Astrocyte (in vitro differentiated cells and primary cell): ENCODE data around the gene FCN3. TPM values are rescaled to one million over a fixed set of nuclear protein-coding genes. Genes with fewer than 3 reads are reported as not detected.
"Not testable (repeated sequence)": the region's sequence is repeated elsewhere in the genome, so short reads cannot be mapped to it uniquely, and the experiment has no call there.

ENCODE experiments used
- DNase-seq: peaks from one replicate; pipeline ENCODE4 v3.0.0-alpha.2; 2010; ENCODE audit warnings: low read depth
- FAIRE-seq: peaks from 2 replicates; lab custom pipeline; 2011; peaks lifted over from hg19 to GRCh38; lab: Jason Lieb, UNC
- H2AFZ ChIP-seq: 2 replicates; pipeline ENCODE4 v1.6.0; 2012; ENCODE audit warnings: low read depth, low read length, inconsistent platforms
- H3K27ac ChIP-seq: 2 replicates; pipeline ENCODE4 v1.5.1; 2011; ENCODE audit warnings: low read depth, low read length, inconsistent platforms
- H3K27me3 ChIP-seq: 2 replicates; pipeline ENCODE4 v1.6.0; 2011; ENCODE audit warnings: low read length, inconsistent platforms; ENCODE audit not compliant: insufficient read depth
- H3K36me3 ChIP-seq: 2 replicates; pipeline ENCODE4 v1.5.1; 2011; ENCODE audit warnings: low read length, inconsistent platforms; ENCODE audit not compliant: insufficient read depth
- H3K4me1 ChIP-seq: 2 replicates; pipeline ENCODE4 v1.5.1; 2011; ENCODE audit warnings: low read length, inconsistent platforms; ENCODE audit not compliant: insufficient read depth
- H3K4me2 ChIP-seq: 2 replicates; pipeline ENCODE4 v1.6.0; 2012; ENCODE audit warnings: low read length, inconsistent platforms
- H3K4me3 ChIP-seq: 2 replicates; pipeline ENCODE4 v1.5.1; 2011; ENCODE audit warnings: low read depth, mild to moderate bottlenecking, low read length, inconsistent platforms; ENCODE audit not compliant: insufficient read depth
- H3K79me2 ChIP-seq: 2 replicates; pipeline ENCODE4 v1.6.0; 2012; ENCODE audit warnings: mild to moderate bottlenecking, low read length, inconsistent platforms; ENCODE audit not compliant: insufficient read depth
- H3K9ac ChIP-seq: 2 replicates; pipeline ENCODE4 v1.6.0; 2012; ENCODE audit warnings: mild to moderate bottlenecking, low read length, inconsistent platforms
- H3K9me3 ChIP-seq: 2 replicates; pipeline ENCODE4 v1.5.1; 2012; ENCODE audit warnings: low read depth, mild to moderate bottlenecking, low read length, inconsistent platforms; ENCODE audit not compliant: insufficient read depth
- H4K20me1 ChIP-seq: 2 replicates; pipeline ENCODE4 v1.6.0; 2012; ENCODE audit warnings: low read length, inconsistent platforms; ENCODE audit not compliant: insufficient read depth
- H3K27ac Mint-ChIP-seq: one replicate; pipeline ENCODE4 v1.8.0; 2021; ENCODE audit warnings: mild to moderate bottlenecking, mixed read lengths; ENCODE audit not compliant: unreplicated experiment
- H3K27me3 Mint-ChIP-seq: one replicate; pipeline ENCODE4 v1.8.0; 2021; ENCODE audit warnings: low read depth, mixed read lengths; ENCODE audit not compliant: unreplicated experiment
- H3K36me3 Mint-ChIP-seq: one replicate; pipeline ENCODE4 v1.8.0; 2021; ENCODE audit warnings: low read depth, mixed read lengths; ENCODE audit not compliant: unreplicated experiment
- H3K4me1 Mint-ChIP-seq: one replicate; pipeline ENCODE4 v1.8.0; 2021; ENCODE audit warnings: low read depth, mixed read lengths; ENCODE audit not compliant: unreplicated experiment
- H3K4me3 Mint-ChIP-seq: one replicate; pipeline ENCODE4 v1.8.0; 2021; ENCODE audit warnings: mild to moderate bottlenecking, moderate library complexity, mixed read lengths; ENCODE audit not compliant: unreplicated experiment
- H3K9me3 Mint-ChIP-seq: one replicate; pipeline ENCODE4 v1.8.0; 2021; ENCODE audit warnings: mild to moderate bottlenecking, mixed read lengths; ENCODE audit not compliant: unreplicated experiment
- EZH2 ChIP-seq: IDR thresholded peaks from 2 replicates; pipeline ENCODE4 v1.6.1; 2012; ENCODE audit warnings: mild to moderate bottlenecking, low read length, inconsistent platforms; ENCODE audit not compliant: insufficient read depth
- total RNA-seq: library from RNA; stranded (reverse); gene quantifications from 2 replicates; pipeline ENCODE4 v1.2.1, GENCODE V29; 2021
- TF ChIP-seq, protein P1 (sequence below): IDR thresholded peaks from 2 replicates; pipeline ENCODE4 v1.5.1; 2011; ENCODE audit warnings: low read depth, mild to moderate bottlenecking, inconsistent platforms, low read length, moderate library complexity; ENCODE audit not compliant: insufficient read depth

The FCN3 gene
- total RNA-seq, 1 donor from 2014 or later = not detected

DNA sequence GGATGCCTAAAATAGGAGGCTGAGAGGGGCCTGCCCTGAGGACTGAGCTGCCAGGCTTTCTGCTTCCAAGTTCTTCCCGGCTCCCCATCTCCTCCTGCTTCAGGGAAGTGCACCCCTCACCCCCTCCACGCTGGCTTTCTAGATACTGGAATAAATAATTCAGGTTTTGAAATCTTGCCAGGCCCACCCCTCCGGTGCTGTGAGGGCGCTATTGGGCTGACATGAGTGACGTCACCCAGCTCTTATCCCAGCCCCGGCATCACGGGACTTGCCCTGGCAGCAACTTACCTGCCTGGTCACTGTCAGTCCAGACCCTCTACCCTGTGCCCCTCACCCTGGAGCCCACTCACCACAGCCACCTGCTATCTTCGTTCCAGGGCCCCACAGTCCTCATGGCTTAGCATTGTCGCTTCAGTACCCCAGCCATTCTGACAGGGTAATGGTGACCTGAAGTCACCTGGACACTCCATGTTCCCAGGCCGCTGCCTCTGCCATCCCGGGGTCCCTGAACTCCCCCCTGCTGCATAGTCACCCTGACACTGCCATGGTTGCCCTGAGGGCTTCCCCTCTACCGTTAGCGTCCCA is 17.0 kb upstream of the FCN3 start:
- peaks cover 8% of the 10 kb centered on the region for H3K27me3 ChIP-seq
- peak overlapping the region; percentile 84 for H2AFZ ChIP-seq
- FAIRE-seq (no peak), DNase-seq (peak; percentile 56)
- H3K4me2 ChIP-seq = peak overlapping the region; percentile 93
- no peaks in the 10 kb centered on the region for H3K9me3 ChIP-seq
- no peaks in the 10 kb centered on the region for H3K36me3 ChIP-seq
- H4K20me1 ChIP-seq = peaks cover 5% of the 10 kb centered on the region
- H3K79me2 ChIP-seq = no peaks in the 10 kb centered on the region
- TF ChIP-seq, protein P1, sequence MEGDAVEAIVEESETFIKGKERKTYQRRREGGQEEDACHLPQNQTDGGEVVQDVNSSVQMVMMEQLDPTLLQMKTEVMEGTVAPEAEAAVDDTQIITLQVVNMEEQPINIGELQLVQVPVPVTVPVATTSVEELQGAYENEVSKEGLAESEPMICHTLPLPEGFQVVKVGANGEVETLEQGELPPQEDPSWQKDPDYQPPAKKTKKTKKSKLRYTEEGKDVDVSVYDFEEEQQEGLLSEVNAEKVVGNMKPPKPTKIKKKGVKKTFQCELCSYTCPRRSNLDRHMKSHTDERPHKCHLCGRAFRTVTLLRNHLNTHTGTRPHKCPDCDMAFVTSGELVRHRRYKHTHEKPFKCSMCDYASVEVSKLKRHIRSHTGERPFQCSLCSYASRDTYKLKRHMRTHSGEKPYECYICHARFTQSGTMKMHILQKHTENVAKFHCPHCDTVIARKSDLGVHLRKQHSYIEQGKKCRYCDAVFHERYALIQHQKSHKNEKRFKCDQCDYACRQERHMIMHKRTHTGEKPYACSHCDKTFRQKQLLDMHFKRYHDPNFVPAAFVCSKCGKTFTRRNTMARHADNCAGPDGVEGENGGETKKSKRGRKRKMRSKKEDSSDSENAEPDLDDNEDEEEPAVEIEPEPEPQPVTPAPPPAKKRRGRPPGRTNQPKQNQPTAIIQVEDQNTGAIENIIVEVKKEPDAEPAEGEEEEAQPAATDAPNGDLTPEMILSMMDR = no peak
- no peak for TF ChIP-seq EZH2
- H3K9ac ChIP-seq = peak overlapping the region; percentile 73
- H3K4me1 ChIP-seq = peaks cover 26% of the 10 kb centered on the region
- Mint-ChIP-seq H3K36me3 (no peaks in the 10 kb centered on the region), H3K27me3 (peaks cover 40% of the 10 kb centered on the region), H3K4me3 (peak overlapping the region; percentile 82), H3K4me1 (peaks cover 7% of the 10 kb centered on the region), H3K27ac (no peak overlapping the region), H3K9me3 (no peaks in the 10 kb centered on the region)
- H3K27ac ChIP-seq = peak overlapping the region; percentile 10
- peak overlapping the region; percentile 72 for H3K4me3 ChIP-seq

DNA sequence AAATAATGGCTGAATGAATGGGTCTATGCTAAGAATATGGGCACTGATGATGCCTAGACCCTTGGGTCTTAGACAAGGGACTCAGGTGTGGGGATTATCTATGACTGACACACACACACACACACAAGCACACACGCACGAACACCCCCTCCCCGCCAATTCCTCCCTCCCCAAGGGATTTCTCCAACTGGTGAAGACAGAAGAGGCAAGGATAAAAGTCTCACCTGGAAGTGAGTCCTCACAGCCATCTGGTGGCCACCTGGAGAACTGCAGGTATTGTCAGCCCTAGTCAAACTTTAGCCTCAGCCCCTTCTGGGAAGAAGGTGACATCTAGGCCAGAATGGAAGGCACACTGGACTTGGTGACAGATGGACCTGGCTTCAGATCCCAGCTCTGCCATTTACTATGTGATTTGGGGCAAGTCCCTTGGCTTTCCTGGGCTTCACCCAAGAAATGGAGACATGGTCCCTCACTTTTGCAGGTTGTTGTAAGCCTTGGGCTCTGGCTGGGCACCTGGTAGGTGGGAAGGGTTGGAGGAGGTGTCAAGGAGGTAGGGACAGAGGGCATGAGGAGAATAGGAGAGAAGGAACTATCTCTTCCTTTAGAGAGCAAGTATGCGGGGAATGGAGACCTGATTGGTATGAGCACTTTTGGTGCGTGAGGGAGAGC is 13.8 kb upstream of the FCN3 start:
- Mint-ChIP-seq H3K9me3 (no peaks in the 10 kb centered on the region), H3K36me3 (no peaks in the 10 kb centered on the region), H3K27ac (no peak overlapping the region), H3K4me1 (peaks cover 2% of the 10 kb centered on the region), H3K27me3 (peaks cover 52% of the 10 kb centered on the region), H3K4me3 (peak overlapping the region; percentile 42)
- H3K4me1 ChIP-seq = peaks cover 15% of the 10 kb centered on the region
- H3K27me3 ChIP-seq = peaks cover 11% of the 10 kb centered on the region
- no peaks in the 10 kb centered on the region for H4K20me1 ChIP-seq
- H3K4me3 ChIP-seq = no peak overlapping the region
- TF ChIP-seq EZH2 = no peak
- TF ChIP-seq, protein P1 = peak; percentile 80
- no peaks in the 10 kb centered on the region for H3K79me2 ChIP-seq
- no peak overlapping the region for H3K9ac ChIP-seq
- no peaks in the 10 kb centered on the region for H3K36me3 ChIP-seq
- FAIRE-seq (peak; percentile 41), DNase-seq (no peak)
- H3K9me3 ChIP-seq = no peaks in the 10 kb centered on the region
- H3K27ac ChIP-seq = no peak overlapping the region
- no peak overlapping the region for H3K4me2 ChIP-seq
- no peak overlapping the region for H2AFZ ChIP-seq

DNA sequence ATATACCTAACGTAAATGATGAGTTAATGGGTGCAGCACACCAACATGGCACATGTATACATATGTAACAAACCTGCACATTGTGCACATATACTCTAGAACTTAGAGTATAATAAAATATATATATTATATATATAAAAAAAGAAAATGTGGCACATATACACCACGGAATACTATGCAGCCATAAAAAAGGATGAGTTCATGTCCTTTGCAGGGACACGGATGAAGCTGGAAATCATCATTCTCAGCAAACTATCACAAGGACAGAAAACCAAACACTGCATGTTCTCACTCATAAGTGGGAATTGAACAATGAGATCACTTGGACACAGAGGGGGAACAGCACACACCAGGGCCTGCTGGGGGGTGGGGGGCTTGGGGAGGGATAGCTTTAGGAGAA is 10.2 kb upstream of the FCN3 start:
- not testable (repeated sequence) for H3K9me3 Mint-ChIP-seq, H3K36me3 ChIP-seq, FAIRE-seq, H3K4me2 ChIP-seq, H3K4me3 ChIP-seq, H3K27me3 ChIP-seq, H3K4me1 ChIP-seq, DNase-seq, H3K27ac Mint-ChIP-seq, H3K27ac ChIP-seq, H3K9ac ChIP-seq, H2AFZ ChIP-seq, H4K20me1 ChIP-seq, H3K79me2 ChIP-seq, H3K4me1 Mint-ChIP-seq, H3K9me3 ChIP-seq, H3K4me3 Mint-ChIP-seq, H3K36me3 Mint-ChIP-seq
- H3K27me3 Mint-ChIP-seq = peaks cover 52% of the 10 kb centered on the region
